HG03521 (cell line): ENCODE results near the gene GNG7.
"Not testable (repeated sequence)": the region's sequence is repeated elsewhere in the genome, so short reads cannot be mapped to it uniquely, and the experiment has no call there.

Source experiments
- ATAC-seq: cut with Tn5 transposase; IDR thresholded peaks from one replicate; pipeline ENCODE4 v1.9.1; 2021; ENCODE audit warnings: mild to moderate bottlenecking, moderate library complexity; ENCODE audit not compliant: unreplicated experiment

GNG7 gene

GRCh38 chr19:2714102-2714501, 11.6 kb upstream of the GNG7 start:
- not testable (repeated sequence) for ATAC-seq

- not testable (repeated sequence) for ATAC-seq
Measured at GRCh38 chr19:2713170-2713569, 10.7 kb upstream of the GNG7 start.

- ATAC-seq, result no peak
Measured at GRCh38 chr19:2711875-2712205, 9.3 kb upstream of the GNG7 start.

GRCh38 chr19:2711172-2711874, 8.8 kb upstream of the GNG7 start:
- no peak for ATAC-seq

- no peak for ATAC-seq
Measured at GRCh38 chr19:2706251-2706650, 3.8 kb upstream of the GNG7 start.

- ATAC-seq, result no peak
Measured at GRCh38 chr19:2703691-2704216, 1.3 kb upstream of the GNG7 start.

GRCh38 chr19:2703077-2703437, 563 bp upstream of the GNG7 start:
- no peak for ATAC-seq

GRCh38 chr19:2701361-2702169, 929 bp downstream of the GNG7 start:
- ATAC-seq, result no peak

- ATAC-seq, result no peak
Measured at GRCh38 chr19:2700660-2701360, 1.7 kb downstream of the GNG7 start.

GRCh38 chr19:2699413-2700140, 2.9 kb downstream of the GNG7 start:
- no peak for ATAC-seq

- ATAC-seq, result no peak
Measured at GRCh38 chr19:2694196-2694595, 8.3 kb downstream of the GNG7 start.

GRCh38 chr19:2693492-2694160, 8.9 kb downstream of the GNG7 start:
- ATAC-seq, result no peak

- ATAC-seq, result no peak
Measured at GRCh38 chr19:2691951-2692350, 10.5 kb downstream of the GNG7 start.

GRCh38 chr19:2690856-2691255, 11.6 kb downstream of the GNG7 start:
- no peak for ATAC-seq

GRCh38 chr19:2686360-2686759, 16.1 kb downstream of the GNG7 start:
- no peak for ATAC-seq

- ATAC-seq, result no peak
Measured at GRCh38 chr19:2685204-2685704, 17.2 kb downstream of the GNG7 start.

GRCh38 chr19:2683430-2684003, 19.0 kb downstream of the GNG7 start:
- ATAC-seq, result no peak

GRCh38 chr19:2680808-2681207, 21.7 kb downstream of the GNG7 start:
- no peak for ATAC-seq

- ATAC-seq, result no peak
Measured at GRCh38 chr19:2679439-2679838, 23.1 kb downstream of the GNG7 start.

- ATAC-seq, result not testable (repeated sequence)
Measured at GRCh38 chr19:2678948-2679347, 23.5 kb downstream of the GNG7 start.
